ENCODE measurements around the gene FAM210B.
"Not testable (repeated sequence)": the region's sequence is repeated elsewhere in the genome, so short reads cannot be mapped to it uniquely, and the experiment has no call there.

Gene FAM210B

GRCh38 chr20:56393653-56394052, 34.9 kb downstream of the FAM210B start:
- DNase-seq: no peak

DNA sequence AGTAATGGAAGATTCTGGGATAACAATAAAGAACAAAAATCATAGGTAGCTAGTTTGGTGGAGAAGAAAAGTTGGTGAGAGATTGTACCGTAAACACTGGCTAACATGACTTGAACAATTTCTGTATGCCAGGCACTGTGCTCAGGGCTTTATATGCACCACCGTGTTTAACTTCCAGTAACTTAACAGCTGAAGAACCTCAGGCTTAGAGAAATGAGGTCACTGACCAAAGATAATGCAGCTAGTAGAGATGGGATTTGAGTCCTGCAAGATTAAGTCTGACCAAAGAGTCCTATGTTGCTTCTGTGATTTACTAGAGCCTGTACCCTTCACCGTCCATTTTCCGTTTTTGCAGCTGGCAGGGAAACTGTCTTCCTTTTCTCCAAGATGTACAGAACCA, 36.4 kb downstream of the FAM210B start:
- no peak for DNase-seq

- peak; percentile 29 to 73 (median 44) for DNase-seq
These were observed 41.3 kb downstream of the FAM210B start for GRCh38 chr20:56400001-56400640.

- no peak for DNase-seq
These were observed 44.7 kb downstream of the FAM210B start for GRCh38 chr20:56403465-56403864.

DNA sequence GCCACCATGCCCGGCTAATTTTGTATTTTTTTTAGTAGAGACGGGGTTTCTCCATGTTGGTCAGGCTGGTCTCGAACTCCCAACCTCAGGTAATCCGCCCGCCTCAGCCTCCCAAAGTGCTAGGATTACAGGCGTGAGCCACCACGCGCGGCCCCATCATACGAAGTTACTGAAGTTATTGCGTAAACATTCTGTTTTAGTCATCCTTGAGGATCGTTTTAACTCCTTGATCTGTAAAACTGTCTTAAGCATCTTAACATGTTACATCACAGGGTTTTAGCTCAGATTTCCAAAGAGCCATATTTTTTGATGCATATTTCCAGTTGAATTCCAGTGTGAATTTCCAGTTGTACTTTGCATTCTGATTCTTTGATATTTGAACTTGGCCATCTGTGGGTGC, 46.6 kb downstream of the FAM210B start:
- not testable (repeated sequence) for DNase-seq

DNA sequence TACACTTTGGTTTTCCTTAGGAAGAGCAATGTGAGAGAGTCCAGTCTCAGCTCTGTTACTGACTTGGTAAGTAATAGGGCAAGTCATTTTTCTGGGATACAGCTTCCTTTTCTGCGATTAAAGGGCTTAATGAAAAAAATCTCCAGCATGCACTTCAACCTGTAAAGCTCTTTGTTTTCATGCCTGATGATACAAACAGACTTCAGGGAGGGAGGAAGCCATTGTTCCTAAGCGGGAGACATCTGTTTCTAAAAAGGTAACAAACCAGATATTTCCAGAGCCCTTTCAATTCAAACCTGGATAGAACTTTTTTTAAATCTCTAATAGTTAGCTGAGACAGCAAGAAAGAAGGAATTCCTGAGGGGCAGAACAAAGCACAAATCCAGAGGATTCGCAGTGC, 48.1 kb downstream of the FAM210B start:
- DNase-seq: no peak

GRCh38 chr20:56409521-56409920, 50.7 kb downstream of the FAM210B start:
- DNase-seq: no peak

DNA sequence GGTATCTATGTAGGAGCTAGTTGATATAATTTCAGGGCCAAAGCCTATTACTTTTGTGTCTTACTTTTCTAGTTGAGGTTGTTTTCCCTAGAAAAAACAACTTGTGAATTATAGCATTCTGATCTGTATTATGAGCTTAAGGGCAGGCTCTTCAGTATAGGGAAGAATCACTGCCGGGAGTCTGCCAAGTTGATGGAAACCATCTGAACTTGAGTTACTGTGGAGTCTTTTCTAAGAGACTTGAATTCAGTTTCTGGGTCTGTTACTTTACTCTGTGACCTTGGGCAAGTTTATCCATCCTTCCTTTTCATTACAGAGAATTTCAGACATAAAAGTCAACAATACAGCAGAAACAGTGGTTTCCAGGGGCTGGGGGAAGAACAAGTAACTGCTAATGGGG, 51.2 kb downstream of the FAM210B start:
- no peak for DNase-seq

- DNase-seq: not testable (repeated sequence)
These were observed 52.5 kb downstream of the FAM210B start for GRCh38 chr20:56411287-56411686.

DNA sequence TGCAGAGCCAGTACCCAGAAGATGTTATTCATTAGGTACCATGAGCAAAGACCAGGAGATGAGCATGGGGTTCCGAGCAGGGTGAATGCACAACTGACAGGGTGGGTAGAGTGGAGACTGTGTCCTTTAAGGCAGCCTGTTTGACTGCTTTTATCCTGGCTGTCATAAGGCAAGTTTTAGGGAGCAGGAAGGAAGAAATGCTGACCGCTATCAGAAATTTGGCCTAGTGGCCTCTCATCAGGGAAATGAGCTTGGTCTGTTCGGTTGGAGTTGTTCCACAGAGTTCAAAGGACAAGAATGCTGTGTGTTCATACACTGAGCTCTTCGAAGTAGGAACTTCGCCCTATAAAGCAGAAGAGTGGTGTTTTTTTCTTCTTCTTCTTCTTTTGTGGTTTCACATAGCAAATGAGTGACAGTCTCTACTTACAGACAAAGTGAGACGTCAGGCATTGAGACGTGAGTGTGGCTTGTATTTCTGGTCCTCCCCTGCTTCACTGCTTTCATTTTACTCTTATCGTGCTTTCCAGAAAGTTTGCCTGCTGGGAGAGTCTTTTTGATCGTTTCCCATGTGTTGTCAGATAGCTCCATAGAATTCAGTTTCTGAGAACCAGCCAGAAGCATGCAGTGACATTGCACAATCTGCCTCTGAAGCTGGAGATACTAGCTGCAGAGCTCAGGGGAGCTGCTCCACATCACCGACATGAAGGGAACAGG, 53.1 kb downstream of the FAM210B start, which contains the start of gene CASS4:
Gene CASS4, plus strand, starts transcription at position 502 of the 714 bp plus-strand sequence. Its CDS starts 199 bp downstream, at position 701.
- no peak for DNase-seq

DNA sequence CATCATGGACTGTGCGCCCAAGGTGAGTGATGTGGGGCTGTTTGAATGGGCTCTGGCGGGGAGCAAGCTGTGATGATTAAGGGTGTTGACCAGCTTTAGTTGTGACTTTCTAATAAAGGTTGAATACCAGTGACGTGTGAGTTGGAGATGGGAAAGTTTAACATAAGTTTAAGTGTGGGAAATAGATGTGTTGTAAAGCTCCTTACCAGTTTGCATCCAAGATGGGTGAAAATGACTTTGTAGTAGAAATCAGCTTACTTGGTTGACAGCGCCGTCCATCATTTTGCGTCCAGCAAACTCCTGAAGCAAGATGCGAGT, 53.7 kb downstream of the FAM210B start:
- no peak for DNase-seq

GRCh38 chr20:56412949-56413348, 54.2 kb downstream of the FAM210B start:
- DNase-seq: no peak

DNA sequence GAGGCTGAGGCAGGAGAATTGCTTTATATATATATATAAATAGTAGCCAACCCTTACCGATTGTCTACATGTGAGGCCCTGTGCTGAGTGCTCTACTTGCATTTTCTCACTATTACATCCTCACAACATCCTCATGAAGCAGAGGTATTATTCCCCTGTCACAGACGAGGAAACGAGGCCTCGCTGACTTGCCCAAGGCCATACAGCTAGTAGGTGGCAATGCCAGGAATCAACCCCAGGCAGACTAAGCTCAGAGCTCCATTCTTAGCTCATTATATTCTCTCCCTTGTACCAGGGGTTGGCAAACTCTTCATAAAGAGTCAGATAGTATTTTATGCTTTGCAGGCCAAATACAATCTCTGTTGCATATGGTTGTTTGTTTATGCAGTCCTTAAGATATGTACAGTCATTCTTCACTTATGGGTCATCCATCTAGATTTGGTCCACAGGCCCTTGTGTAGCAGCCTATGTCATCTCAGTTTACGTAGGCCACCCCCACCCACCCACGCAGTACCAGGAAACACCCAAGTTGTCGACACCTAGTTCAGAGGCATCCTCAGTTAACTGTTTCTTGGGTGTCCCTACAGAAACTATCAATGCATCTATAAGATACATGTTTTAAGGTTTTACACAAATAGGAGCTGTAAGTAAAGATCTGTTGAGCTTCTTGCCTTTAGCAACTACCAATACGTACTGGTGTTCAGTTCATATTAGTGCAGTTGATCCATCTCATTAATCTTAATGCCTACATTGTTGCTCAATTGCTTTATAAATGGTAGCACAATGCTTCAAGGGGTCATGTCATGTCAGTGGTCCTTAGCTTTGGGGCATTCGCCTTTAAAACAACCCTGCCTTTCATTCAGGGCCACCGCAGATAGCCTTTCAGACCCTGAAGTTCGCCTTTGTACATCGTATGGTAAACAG, 56.3 kb downstream of the FAM210B start:
- no peak for DNase-seq

DNA sequence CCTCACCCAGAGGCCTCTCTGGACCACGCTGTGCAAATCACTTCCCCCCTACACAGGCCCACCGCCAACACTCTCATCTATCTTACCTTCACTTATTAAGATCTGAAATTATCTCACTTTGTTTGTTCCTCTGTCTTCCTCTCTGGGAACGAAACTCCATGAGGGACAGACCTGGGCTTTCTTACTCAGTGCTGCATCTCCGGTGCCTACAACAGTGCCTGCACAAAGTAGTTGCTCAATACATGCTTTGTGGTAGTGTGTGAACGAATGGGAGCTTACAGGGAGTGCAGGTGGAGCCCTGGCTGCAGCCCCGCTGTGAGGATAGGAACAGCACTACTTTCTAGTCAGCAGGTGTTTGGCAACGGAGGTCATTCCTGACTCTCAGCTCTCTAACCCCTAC, 58.6 kb downstream of the FAM210B start:
- no peak for DNase-seq

DNA sequence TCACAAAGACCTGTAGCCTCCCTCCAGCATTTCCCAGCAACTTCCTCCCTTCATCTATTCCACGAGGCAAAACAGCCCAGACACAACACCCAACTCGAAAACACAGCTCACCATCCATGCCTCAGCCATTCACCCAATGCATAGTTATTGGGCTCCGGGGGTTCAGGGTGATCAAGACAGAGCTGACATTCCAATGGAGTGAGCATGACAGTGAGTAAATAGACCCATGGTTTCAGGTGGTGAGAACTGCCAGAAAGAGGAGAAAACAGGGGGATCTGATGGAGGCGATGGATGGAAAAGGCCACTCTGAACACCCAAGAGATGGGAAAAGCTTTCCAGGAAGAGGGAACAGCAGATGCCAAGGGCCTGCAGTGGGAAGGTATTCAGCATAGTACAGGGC, 59.1 kb downstream of the FAM210B start:
- DNase-seq: no peak

All from NCI-H1417 (cell line).